ENCODE results near the gene LRRC56.
"Not testable (repeated sequence)": the region's sequence is repeated elsewhere in the genome, so short reads cannot be mapped to it uniquely, and the experiment has no call there.

The LRRC56 gene

DNA sequence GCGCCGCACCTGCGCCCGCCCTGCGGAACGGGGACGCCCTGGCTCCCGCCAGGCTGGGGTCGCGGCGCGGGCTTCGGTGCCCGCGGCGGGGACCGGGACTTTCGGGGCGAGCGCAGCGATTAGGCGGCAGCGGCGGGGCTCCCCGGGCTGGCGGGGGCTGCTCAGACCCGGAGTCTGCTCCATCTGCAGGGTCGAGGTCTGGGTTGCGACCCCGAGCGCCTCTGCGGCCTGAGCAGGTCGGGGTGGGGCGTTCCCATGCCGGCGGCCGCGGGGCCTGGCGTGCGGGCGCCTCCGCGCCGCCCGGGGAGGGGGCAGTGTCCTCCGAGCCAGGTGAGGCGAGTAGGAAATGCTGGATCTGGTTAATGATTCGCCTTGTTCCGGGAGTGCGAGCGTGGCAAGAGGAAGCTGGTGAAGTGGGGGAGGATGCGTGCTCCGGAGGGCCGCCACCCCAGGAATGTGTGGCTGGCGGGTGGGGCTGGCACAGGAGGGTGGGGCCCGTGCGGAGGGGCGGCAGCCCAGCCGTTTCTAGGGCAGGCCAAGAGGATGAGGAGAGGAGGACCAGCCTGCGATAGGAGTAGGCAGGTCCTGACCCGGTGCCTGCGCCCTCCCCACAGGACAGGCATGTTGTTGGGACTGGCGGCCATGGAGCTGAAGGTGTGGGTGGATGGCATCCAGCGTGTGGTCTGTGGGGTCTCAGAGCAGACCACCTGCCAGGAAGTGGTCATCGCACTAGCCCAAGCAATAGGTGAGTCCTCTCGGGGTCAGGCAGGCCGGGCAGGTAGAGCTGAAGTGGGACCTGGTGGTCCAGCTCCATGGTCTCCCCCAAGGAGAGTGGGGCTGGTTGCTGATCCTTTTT, 24.0 kb downstream of the LRRC56 start:
- DNase-seq: no peak

DNA sequence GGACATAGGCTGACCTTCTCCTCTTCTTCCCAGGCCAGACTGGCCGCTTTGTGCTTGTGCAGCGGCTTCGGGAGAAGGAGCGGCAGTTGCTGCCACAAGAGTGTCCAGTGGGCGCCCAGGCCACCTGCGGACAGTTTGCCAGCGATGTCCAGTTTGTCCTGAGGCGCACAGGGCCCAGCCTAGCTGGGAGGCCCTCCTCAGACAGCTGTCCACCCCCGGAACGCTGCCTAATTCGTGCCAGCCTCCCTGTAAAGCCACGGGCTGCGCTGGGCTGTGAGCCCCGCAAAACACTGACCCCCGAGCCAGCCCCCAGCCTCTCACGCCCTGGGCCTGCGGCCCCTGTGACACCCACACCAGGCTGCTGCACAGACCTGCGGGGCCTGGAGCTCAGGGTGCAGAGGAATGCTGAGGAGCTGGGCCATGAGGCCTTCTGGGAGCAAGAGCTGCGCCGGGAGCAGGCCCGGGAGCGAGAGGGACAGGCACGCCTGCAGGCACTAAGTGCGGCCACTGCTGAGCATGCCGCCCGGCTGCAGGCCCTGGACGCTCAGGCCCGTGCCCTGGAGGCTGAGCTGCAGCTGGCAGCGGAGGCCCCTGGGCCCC, 24.8 kb downstream of the LRRC56 start:
- no peak for DNase-seq

GRCh38 chr11:563066-563811, 25.9 kb downstream of the LRRC56 start:
- no peak for DNase-seq

GRCh38 chr11:563812-564578, 26.7 kb downstream of the LRRC56 start:
- no peak for DNase-seq

- no peak for DNase-seq
These were observed 28.7 kb downstream of the LRRC56 start for GRCh38 chr11:565921-566509.

GRCh38 chr11:567011-567628, 29.8 kb downstream of the LRRC56 start:
- no peak for DNase-seq

DNA sequence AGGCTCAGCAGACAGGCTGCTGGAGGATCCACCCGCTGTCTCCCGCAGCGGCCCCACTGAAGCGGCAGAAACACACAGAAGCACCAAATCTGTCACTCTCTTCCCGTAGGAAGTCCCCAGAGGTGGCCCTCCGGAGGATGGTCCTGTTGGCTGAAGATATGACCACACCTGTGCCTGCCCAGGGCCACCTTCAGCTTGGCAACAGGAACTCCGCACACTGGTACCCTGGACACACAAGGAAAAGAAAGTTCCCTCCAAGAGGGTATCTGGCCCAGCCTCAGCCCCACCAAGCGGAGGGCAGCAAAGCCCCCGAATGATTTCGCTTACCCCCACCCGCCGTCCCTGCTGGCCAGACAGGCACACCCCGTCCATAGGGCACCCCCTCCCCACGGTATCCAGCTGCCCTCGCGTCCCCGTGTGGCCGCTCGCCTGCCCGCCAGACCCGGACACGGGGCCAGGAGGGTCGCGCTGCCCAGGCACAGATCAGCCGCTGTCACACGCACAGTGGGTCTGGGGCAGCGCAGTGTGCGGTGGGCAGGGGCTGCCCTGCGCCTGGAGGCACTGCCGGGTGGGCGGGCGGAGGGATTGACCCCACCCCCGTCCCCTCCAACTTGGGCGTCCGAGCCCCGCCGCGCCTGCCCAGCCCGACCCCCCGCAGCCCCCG, 30.4 kb downstream of the LRRC56 start:
- DNase-seq: peak; percentile 40

- DNase-seq: peak; percentile 92
These were observed 31.2 kb downstream of the LRRC56 start for GRCh38 chr11:568306-569157.

- DNase-seq: no peak
These were observed 32.0 kb downstream of the LRRC56 start for GRCh38 chr11:569158-569885.

DNA sequence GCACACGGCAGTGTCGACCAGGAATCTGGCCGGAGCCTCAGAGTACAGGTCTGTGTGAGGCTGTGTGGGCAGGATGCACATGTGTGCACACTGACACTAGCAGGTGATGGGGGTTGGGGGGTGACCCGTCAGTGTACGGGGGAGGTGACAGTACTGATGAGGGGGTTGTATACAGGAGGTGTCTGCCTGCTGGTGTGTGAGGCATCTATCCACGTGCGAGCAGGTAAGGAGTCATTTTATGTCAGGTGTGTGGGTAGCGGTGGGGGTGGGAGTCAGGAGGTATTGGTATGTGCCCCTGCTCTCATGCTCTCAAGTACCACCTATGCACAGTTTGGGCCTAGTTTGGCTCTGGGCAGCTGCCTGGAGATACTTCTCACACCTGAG, 34.5 kb downstream of the LRRC56 start:
- DNase-seq: no peak

- DNase-seq: no peak
These were observed 35.9 kb downstream of the LRRC56 start for GRCh38 chr11:573146-573759.

GRCh38 chr11:574031-574570, 36.8 kb downstream of the LRRC56 start:
- not testable (repeated sequence) for DNase-seq

DNA sequence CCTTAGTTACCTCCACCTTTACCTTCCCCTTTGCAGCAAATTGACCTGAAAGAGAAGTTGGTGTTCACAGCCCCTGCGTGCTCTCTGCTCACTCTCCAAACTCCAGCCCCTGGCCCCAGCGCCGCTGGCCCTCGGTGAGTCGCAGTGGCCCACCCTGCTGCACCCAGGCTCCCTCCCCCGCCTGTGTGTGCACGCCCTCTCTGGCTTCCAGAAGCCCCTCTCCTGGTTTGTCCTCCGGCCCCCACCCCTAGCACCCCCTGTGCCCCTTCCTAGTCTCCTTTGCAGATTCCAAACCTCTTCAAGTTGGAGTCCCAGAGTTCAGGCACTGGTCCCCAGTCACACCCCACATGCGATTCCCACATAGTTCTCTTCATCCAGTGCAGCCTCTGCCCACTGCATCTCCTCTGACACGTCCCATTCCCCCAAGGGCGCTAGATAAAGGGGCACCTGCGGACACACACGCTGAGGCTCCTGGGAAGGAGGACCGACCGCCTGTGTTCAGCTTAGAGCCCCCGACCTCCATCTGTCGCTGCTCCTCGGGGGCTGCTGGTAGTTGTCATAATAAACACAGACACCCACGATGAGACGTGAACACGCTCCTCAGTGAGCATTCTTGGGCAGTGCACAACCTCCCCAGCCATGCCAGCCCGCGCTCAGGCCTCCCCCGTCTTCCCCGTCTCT, 37.4 kb downstream of the LRRC56 start:
- no peak for DNase-seq

- DNase-seq: peak; percentile 79
These were observed 38.1 kb downstream of the LRRC56 start for GRCh38 chr11:575313-575995.

DNA sequence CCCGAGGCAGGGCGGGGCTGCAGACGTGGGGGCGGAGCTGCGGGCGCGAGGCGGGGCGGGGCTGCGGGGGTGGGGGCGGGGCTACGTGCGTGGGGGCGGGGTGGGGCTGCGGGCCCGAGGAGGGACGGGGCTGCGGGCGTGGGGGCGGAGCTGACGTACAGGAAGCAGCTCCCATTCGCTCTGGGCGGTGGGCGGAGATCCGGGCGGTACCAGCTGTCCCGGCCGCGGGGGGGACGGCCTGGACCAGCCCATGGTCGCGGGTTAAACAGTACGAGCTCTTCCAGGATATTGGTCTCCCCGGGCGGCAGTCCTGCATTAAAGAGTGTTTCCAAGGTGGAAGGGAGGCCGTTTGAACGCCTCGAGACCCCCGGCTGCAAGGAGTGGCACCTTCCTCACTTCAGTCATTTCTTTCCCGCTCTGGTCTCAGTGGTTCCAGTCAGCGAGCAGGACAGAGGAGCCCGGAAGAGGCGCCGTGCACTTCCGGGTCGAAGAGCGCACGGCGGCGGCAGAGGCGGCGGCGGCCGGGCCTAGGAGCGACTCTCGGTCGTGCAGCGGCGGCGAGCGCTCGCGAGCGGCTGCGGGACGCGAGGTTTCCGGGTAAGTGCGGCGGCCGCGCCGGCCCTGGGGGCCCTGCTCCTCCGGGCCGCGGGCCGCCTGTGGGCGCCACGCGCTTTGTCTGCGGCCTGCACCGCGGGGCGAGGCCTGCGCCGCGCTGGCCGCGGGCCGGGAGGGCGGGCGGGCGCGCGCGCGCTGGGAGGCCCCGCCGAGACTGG, 38.9 kb downstream of the LRRC56 start, which contains the start of gene PHRF1:
PHRF1 (plus strand) TSS at position 475 of the 773 bp plus-strand sequence. CDS start 5,043 bp downstream, outside the sequence.
- DNase-seq: peak; percentile 95

GRCh38 chr11:576811-577610, 39.7 kb downstream of the LRRC56 start:
- no peak for DNase-seq
